Panc1 (cell line): ENCODE data around the gene MRGPRE. TPM values are rescaled to one million over a fixed set of nuclear protein-coding genes. Genes with fewer than 3 reads are reported as not detected.

Experiments
- ATAC-seq: fragments of 200-7000 bp; cut with Tn5 transposase; 2 replicates; pipeline ENCODE4 v1.9.1; 2020; ENCODE audit warnings: mild to moderate bottlenecking, moderate library complexity
- BruUV-seq: library from RNA; stranded (reverse); fragments of 400-500 nt; replicated peaks from 2 replicates; lab custom pipeline; 2021; lab: Mats Ljungman, UMichigan
- CTCF ChIA-PET: fragments of 300-600 bp; sonication (Branson Sonifier 250); formaldehyde crosslinking; loops from one replicate; lab custom pipeline; 2022; ENCODE audit warnings: antibody characterized with exemption; lab: Charles Lee
- POLR2A ChIA-PET: fragments of 300-600 bp; sonication (Branson Sonifier 250); formaldehyde crosslinking; loops from one replicate; lab custom pipeline; 2022; ENCODE audit warnings: antibody characterized with exemption; lab: Charles Lee
- DNase-seq: peaks from one replicate; pipeline ENCODE4 v3.0.0-alpha.2; 2010; ENCODE audit warnings: low read depth, low spot score
- H3K27ac ChIP-seq: 2 replicates; pipeline ENCODE4 v1.5.1; 2011; ENCODE audit warnings: mild to moderate bottlenecking, low read length, inconsistent platforms
- H3K27me3 ChIP-seq: fragments of 200-500 bp; sonication (Bioruptor generic); 2 replicates; pipeline ENCODE4 v1.6.0; 2014; ENCODE audit warnings: low read length, inconsistent platforms; ENCODE audit not compliant: control insufficient read depth, insufficient read depth
- H3K36me3 ChIP-seq: fragments of 200-500 bp; sonication (Bioruptor generic); 2 replicates; pipeline ENCODE4 v1.5.1; 2014; ENCODE audit warnings: inconsistent platforms, mild to moderate bottlenecking, low read length, moderate library complexity; ENCODE audit not compliant: control insufficient read depth, insufficient read depth
- H3K4me1 ChIP-seq: 2 replicates; pipeline ENCODE4 v1.5.1; 2011; ENCODE audit warnings: inconsistent platforms, mild to moderate bottlenecking, low read length, moderate library complexity; ENCODE audit not compliant: control insufficient read depth, insufficient read depth
- H3K4me3 ChIP-seq, 2 experiments: 2 replicates each; pipeline ENCODE4 v1.5.1; 2011 to 2012; ENCODE audit warnings: low read depth in 2 of 2, low read length in 2 of 2, mild to moderate bottlenecking in 2 of 2, inconsistent platforms in 1 of 2, moderate library complexity in 1 of 2
- H3K9me3 ChIP-seq: fragments of 200-500 bp; sonication (Bioruptor generic); 2 replicates; pipeline ENCODE4 v1.5.1; 2014; ENCODE audit warnings: low read depth, mild to moderate bottlenecking, inconsistent platforms, low read length, moderate library complexity; ENCODE audit not compliant: control insufficient read depth, insufficient read depth
- POLR2AphosphoS5 ChIP-seq: IDR thresholded peaks from 2 replicates; pipeline ENCODE4 v1.6.1; 2012; ENCODE audit warnings: mild to moderate bottlenecking, low read depth, low read length, moderate library complexity
- SIN3A ChIP-seq: IDR thresholded peaks from 2 replicates; pipeline ENCODE4 v1.6.1; 2012; ENCODE audit warnings: low read depth, mild to moderate bottlenecking, low read length, moderate library complexity, borderline replicate concordance; ENCODE audit not compliant: insufficient read depth
- TCF7L2 ChIP-seq: IDR thresholded peaks from 2 replicates; pipeline ENCODE4 v1.6.1; 2011; ENCODE audit warnings: mild to moderate bottlenecking, low read depth, low read length, inconsistent platforms
- in situ Hi-C: cut with HindIII; loops from 2 replicates; pipeline ENCODE4 v1.10.0; 2016; ENCODE audit warnings: low sequenced_read_pairs, low pct_unique_long_range_greater_than_20kb
- intact Hi-C: fragments of 100-400 bp; cut with micrococcal nuclease; formaldehyde crosslinking; loops from one replicate; pipeline ENCODE4 v1.10.0; 2022; ENCODE audit not compliant: unreplicated experiment
- total RNA-seq: library from RNA; stranded (reverse); gene quantifications from one replicate; pipeline ENCODE4 v1.2.1, GENCODE V29; 2021; ENCODE audit not compliant: unreplicated experiment
- TF ChIP-seq, protein P1 (sequence below): fragments of 450-650 bp; IDR thresholded peaks from 2 replicates; pipeline ENCODE4 v1.5.1; 2017; ENCODE audit warnings: mild to moderate bottlenecking
- TF ChIP-seq, protein P2 (sequence below), 2 experiments: IDR thresholded peaks; 2 replicates each; pipeline ENCODE4 v1.6.1; 2011 to 2012; ENCODE audit warnings: low read depth in 2 of 2, control low read depth in 1 of 2, low read length in 1 of 2, mild to moderate bottlenecking in 1 of 2, moderate library complexity in 1 of 2; ENCODE audit not compliant: insufficient read depth in 1 of 2

Gene MRGPRE
- total RNA-seq, 1 experiment from 2014 or later: 0.13 TPM

DNA sequence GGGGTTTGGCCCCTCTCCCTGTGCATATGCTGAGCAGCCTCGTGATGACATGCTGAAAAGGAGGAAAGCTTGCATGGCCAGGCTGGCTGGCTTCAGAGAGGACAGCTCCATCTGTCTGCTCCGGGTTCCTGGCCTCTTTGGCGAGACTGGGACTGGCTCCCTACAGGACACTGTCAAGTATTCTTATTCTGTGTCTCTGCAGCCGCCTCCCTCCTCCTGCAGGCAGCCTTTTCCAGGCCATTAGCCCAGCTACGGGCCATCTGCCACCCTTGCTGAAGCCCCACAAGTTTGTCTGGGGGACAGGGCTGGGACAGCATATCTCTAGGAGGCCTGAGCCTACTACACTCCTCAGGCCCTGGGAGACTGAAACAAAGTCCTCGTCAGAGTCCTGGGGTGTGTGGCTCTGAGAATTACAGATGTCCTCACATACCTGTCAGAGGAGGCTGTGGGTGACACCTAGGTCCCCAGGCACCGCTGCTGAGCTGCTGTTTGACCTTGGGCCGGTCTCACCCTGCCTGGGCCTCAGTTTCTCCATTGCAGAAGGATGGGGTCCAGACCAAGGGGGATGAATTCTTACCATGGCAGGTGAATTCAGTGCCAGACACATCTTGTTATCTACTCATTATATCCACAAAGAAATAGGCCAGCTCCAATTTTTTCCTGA is 24.6 kb downstream of the MRGPRE start:
- intact Hi-C loops (no loop called here), in situ Hi-C loops (no loop called here)
- POLR2A ChIA-PET: no interaction called here
- TF ChIP-seq, protein P1, sequence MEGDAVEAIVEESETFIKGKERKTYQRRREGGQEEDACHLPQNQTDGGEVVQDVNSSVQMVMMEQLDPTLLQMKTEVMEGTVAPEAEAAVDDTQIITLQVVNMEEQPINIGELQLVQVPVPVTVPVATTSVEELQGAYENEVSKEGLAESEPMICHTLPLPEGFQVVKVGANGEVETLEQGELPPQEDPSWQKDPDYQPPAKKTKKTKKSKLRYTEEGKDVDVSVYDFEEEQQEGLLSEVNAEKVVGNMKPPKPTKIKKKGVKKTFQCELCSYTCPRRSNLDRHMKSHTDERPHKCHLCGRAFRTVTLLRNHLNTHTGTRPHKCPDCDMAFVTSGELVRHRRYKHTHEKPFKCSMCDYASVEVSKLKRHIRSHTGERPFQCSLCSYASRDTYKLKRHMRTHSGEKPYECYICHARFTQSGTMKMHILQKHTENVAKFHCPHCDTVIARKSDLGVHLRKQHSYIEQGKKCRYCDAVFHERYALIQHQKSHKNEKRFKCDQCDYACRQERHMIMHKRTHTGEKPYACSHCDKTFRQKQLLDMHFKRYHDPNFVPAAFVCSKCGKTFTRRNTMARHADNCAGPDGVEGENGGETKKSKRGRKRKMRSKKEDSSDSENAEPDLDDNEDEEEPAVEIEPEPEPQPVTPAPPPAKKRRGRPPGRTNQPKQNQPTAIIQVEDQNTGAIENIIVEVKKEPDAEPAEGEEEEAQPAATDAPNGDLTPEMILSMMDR: no peak
- TF ChIP-seq POLR2AphosphoS5 (no peak), SIN3A (no peak), TCF7L2 (no peak)
- TF ChIP-seq, protein P2, sequence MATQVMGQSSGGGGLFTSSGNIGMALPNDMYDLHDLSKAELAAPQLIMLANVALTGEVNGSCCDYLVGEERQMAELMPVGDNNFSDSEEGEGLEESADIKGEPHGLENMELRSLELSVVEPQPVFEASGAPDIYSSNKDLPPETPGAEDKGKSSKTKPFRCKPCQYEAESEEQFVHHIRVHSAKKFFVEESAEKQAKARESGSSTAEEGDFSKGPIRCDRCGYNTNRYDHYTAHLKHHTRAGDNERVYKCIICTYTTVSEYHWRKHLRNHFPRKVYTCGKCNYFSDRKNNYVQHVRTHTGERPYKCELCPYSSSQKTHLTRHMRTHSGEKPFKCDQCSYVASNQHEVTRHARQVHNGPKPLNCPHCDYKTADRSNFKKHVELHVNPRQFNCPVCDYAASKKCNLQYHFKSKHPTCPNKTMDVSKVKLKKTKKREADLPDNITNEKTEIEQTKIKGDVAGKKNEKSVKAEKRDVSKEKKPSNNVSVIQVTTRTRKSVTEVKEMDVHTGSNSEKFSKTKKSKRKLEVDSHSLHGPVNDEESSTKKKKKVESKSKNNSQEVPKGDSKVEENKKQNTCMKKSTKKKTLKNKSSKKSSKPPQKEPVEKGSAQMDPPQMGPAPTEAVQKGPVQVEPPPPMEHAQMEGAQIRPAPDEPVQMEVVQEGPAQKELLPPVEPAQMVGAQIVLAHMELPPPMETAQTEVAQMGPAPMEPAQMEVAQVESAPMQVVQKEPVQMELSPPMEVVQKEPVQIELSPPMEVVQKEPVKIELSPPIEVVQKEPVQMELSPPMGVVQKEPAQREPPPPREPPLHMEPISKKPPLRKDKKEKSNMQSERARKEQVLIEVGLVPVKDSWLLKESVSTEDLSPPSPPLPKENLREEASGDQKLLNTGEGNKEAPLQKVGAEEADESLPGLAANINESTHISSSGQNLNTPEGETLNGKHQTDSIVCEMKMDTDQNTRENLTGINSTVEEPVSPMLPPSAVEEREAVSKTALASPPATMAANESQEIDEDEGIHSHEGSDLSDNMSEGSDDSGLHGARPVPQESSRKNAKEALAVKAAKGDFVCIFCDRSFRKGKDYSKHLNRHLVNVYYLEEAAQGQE (IDR thresholded peaks at IDR 0.05; ENCODE audit: insufficient read depth in 1 of 2, low read depth in 2 of 2, low read length in 1 of 2): no peak
- Histone ChIP-seq H3K9me3 (no peaks in the 10 kb centered on the region), H3K4me1 (no peaks in the 10 kb centered on the region; the same call in 1 of the 2 replicates), H3K27me3 (peaks cover 8% of the 10 kb centered on the region), H3K27ac (no peak overlapping the region), H3K4me3 (no peak overlapping the region), H3K36me3 (no peaks in the 10 kb centered on the region)
- ATAC-seq: no peak
- no TSS peak for BruUV-seq
- CTCF ChIA-PET: no interaction called here
- no peak for DNase-seq

DNA sequence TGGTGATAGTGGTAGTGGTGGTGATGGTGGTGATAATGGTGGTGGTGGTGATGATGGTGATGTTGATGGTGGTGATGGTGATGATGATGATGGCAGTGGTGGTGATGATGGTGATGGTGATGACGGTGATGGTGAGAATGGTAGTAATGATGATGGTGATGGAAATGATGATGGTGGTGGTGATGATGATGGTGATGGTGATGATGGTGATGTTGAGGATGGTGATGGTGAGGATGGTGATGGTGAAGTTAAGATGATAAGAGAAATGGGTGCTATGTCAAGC is 25.4 kb downstream of the MRGPRE start:
- in situ Hi-C loops (no loop called here), intact Hi-C loops (no loop called here)
- H3K27ac ChIP-seq: no peak overlapping the region
- H3K36me3 ChIP-seq: no peaks in the 10 kb centered on the region
- H3K9me3 ChIP-seq: no peaks in the 10 kb centered on the region
- DNase-seq (no peak), ATAC-seq (no peak)
- no peak overlapping the region for H3K4me3 ChIP-seq
- TF ChIP-seq, protein P1: no peak
- TF ChIP-seq SIN3A (no peak), POLR2AphosphoS5 (no peak), TCF7L2 (no peak)
- TF ChIP-seq, protein P2 (IDR thresholded peaks at IDR 0.05; ENCODE audit: insufficient read depth in 1 of 2, low read depth in 2 of 2, low read length in 1 of 2): no peak
- ChIA-PET CTCF (no interaction called here), POLR2A (no interaction called here)
- no peaks in the 10 kb centered on the region; the same call in 1 of the 2 replicates for H3K4me1 ChIP-seq
- no TSS peak for BruUV-seq
- H3K27me3 ChIP-seq: peaks cover 9% of the 10 kb centered on the region
